ENCODE data around the gene LEMD2.

LEMD2 gene

GRCh38 chr6:33726696-33727095, 62.2 kb downstream of the LEMD2 start:
- Mint-ChIP-seq H3K27ac (no peak overlapping the region), H3K9me3 (no peaks in the 10 kb centered on the region), H3K4me3 (no peak overlapping the region), H3K27me3 (peaks cover 1% of the 10 kb centered on the region), H3K36me3 (ENCODE audit: low read depth) (no peaks in the 10 kb centered on the region), H3K4me1 (ENCODE audit: low read depth) (peaks cover 20% of the 10 kb centered on the region)

DNA sequence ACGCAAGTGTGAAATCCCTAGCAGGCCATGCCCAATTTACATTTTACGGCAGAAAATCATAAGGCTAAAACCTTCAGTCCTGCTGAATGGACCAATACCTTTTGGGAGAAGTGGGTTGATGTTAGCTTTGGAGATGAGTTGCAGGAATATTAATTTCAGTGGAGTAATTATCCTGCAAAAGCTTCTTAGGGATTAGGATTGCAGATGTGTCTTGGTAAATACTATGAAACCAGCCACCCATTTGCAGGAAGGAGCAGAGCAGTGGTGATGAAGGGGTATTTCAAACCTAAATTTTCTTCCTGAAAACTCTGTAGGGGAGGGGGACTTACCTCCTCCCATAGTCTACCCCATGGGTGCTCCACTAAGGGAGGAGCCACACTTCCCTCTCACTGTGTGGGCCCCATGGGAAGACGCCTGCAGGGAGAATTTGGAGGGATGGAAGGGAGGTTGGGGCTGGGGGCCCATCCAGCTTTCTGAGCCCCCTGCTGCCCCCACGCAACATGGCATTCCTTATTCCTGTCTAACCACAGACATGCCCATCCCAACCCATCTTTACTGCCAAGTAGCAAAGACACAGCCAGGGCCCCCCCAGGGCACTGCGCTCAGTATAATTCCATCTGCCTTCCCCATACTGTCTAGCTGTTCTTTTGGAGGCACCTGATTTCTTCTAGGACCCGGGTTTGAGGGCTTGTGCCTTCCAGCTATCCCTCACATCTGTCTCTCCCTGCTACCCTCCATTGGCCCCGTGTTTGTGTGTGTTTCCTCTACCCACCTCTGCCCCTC, 62.8 kb downstream of the LEMD2 start:
- Mint-ChIP-seq H3K4me3 (no peak overlapping the region), H3K36me3 (ENCODE audit: low read depth) (no peaks in the 10 kb centered on the region), H3K27ac (no peak overlapping the region), H3K9me3 (no peaks in the 10 kb centered on the region), H3K4me1 (ENCODE audit: low read depth) (peaks cover 20% of the 10 kb centered on the region), H3K27me3 (peaks cover 5% of the 10 kb centered on the region)

GRCh38 chr6:33725222-33725621, 63.7 kb downstream of the LEMD2 start:
- Mint-ChIP-seq H3K36me3 (ENCODE audit: low read depth) (no peaks in the 10 kb centered on the region), H3K27ac (no peak overlapping the region), H3K4me1 (ENCODE audit: low read depth) (peaks cover 20% of the 10 kb centered on the region), H3K27me3 (peaks cover 9% of the 10 kb centered on the region), H3K4me3 (no peak overlapping the region), H3K9me3 (no peaks in the 10 kb centered on the region)

DNA sequence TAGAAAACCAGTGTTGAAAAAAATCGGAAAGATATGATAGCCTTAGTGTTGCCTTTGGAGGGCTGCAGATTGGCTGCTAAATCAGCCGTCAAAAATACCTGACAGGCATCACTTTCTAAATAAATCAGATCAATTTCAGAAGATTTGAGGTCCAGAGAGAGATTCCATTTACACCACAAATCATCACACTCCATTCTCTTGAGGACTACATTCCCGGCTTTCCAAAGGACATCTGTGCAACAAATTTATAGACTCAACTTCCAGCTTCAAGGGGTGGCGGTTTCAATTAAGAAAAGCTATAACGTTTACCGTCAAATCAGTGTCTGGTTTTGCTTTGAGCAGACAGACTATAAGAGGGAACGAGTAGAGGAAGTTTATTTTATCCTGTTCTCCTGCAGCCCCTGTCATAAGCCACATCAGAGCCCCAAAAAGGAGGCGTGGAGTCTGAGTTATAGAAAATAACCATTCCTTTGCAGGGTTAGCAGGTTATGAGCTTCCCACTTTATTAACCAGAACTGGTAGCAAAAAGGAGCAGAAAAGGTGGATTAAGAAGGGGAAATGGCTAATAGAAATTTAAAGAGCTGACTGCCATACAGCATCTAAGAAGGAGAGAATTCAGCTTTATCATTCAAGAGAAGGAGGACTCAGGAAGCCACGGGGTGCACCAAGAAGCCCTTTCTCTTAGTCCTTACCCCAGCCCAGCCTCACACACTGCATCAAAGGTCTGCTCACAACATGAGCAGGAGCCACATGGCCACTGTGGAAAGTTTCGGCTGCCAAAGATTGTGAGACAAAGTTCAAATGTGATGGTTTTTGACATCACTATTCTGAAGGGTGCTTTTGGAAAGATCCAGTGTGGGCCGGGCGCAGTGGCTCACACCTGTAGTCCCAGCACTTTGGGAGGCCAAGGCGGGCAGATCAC, 64.6 kb downstream of the LEMD2 start:
- H3K4me1 Mint-ChIP-seq (ENCODE audit: low read depth) = peaks cover 20% of the 10 kb centered on the region
- H3K4me3 Mint-ChIP-seq = no peak overlapping the region
- H3K27ac Mint-ChIP-seq = no peak overlapping the region
- H3K9me3 Mint-ChIP-seq = no peaks in the 10 kb centered on the region
- H3K27me3 Mint-ChIP-seq = peaks cover 10% of the 10 kb centered on the region
- no peaks in the 10 kb centered on the region for H3K36me3 Mint-ChIP-seq (ENCODE audit: low read depth)

DNA sequence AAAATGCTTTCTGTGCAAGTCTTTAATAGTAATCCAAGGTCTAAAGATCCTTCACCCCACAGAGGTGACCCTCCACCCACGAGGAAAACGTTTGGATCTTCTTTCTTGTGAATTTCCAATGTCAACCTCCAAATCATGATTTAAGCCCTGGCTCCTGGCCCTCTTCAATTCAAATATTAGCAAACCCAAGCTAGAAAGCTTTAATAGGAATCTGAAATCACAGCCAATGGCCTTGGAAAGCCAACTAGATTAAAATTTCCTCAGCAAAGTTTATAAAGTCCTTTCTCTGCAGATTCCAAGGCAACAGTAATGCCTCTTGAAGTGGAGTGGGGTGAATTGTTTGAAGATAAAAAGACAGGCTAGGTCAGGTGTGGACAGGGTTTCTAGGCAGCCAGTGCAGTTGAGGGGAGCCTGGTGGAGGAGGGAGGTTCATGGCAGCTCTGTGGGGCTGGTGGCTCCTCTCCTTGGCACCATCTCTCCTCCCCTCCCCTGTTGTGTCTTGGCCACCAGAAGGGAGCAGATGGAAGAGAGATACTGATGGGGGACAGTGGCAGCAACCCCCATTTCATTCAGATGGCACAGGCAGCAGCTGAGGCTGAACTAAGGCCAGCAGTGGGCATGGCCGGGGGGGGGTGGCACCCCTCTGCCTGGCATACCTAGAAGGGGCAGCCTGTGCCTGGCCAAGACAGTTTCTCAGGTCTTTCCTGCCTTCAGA, 65.4 kb downstream of the LEMD2 start:
- no peaks in the 10 kb centered on the region for H3K36me3 Mint-ChIP-seq (ENCODE audit: low read depth)
- H3K9me3 Mint-ChIP-seq = no peaks in the 10 kb centered on the region
- H3K27me3 Mint-ChIP-seq = peaks cover 10% of the 10 kb centered on the region
- H3K27ac Mint-ChIP-seq = peak overlapping the region; percentile 8
- H3K4me1 Mint-ChIP-seq (ENCODE audit: low read depth) = peaks cover 20% of the 10 kb centered on the region
- H3K4me3 Mint-ChIP-seq = no peak overlapping the region

- H3K27ac Mint-ChIP-seq = no peak overlapping the region
- H3K9me3 Mint-ChIP-seq = no peaks in the 10 kb centered on the region
- no peaks in the 10 kb centered on the region for H3K36me3 Mint-ChIP-seq (ENCODE audit: low read depth)
Observed at GRCh38 chr6:33722103-33722623, 66.8 kb downstream of the LEMD2 start.

GRCh38 chr6:33721508-33721907, 67.4 kb downstream of the LEMD2 start:
- H3K4me3 Mint-ChIP-seq = no peak overlapping the region
- no peaks in the 10 kb centered on the region for H3K36me3 Mint-ChIP-seq (ENCODE audit: low read depth)
- peaks cover 20% of the 10 kb centered on the region for H3K4me1 Mint-ChIP-seq (ENCODE audit: low read depth)
- no peak overlapping the region for H3K27ac Mint-ChIP-seq
- no peaks in the 10 kb centered on the region for H3K9me3 Mint-ChIP-seq
- peaks cover 10% of the 10 kb centered on the region for H3K27me3 Mint-ChIP-seq

More at GRCh38 chr6:33722103-33722623, 66.8 kb downstream of the LEMD2 start:
- H3K4me1 Mint-ChIP-seq (ENCODE audit: low read depth) = peaks cover 20% of the 10 kb centered on the region
- H3K27me3 Mint-ChIP-seq = peaks cover 10% of the 10 kb centered on the region
- H3K4me3 Mint-ChIP-seq = no peak overlapping the region

All from stimulated activated naive CD8-positive, alpha-beta T cell treated with anti-CD3 and anti-CD28 coated beads, Interleukin-15, Interleukin-2, amounts not matched to agents 100 ng/mL and 50 ng/mL, for 24 hours (primary cell).